Left kidney (tissue), 8 donors: ENCODE measurements around the gene ERBB4. TPM values are rescaled to one million over a fixed set of nuclear protein-coding genes. Genes with fewer than 3 reads are reported as not detected.

Experiments used
- DNase-seq: peaks from one replicate; pipeline ENCODE4 v3.0.0-alpha.2; 2013
- long read RNA-seq, 8 donors: transcript quantifications; one replicate each; lab custom pipeline, GENCODE V29; 2026
- polyA plus RNA-seq: library from polyadenylated mRNA; unstranded; fragments of 120-200 nt; gene quantifications from one replicate; pipeline ENCODE4 v1.2.1, GENCODE V29; 2013; ENCODE audit not compliant: insufficient read length

The ERBB4 gene
- 58.8 TPM for polyA plus RNA-seq
- long read RNA-seq, donor 1, partial matches to known transcripts, result 10 of 10 reads
- long read RNA-seq, donor 1, other reads (novel, unspliced or antisense), result 0 of 10 reads
- long read RNA-seq, donor 2, full-length matches to known transcripts, result 1 of 1 reads
- long read RNA-seq, donor 2, partial matches to known transcripts, result 0 of 1 reads
- long read RNA-seq, donor 2, other reads (novel, unspliced or antisense), result 0 of 1 reads
- long read RNA-seq, donor 3, result 0 reads
- long read RNA-seq, donor 4, result 0 reads
- long read RNA-seq, donor 5, full-length matches to known transcripts, result 1 of 1 reads
- long read RNA-seq, donor 5, partial matches to known transcripts, result 0 of 1 reads
- long read RNA-seq, donor 5, other reads (novel, unspliced or antisense), result 0 of 1 reads
- long read RNA-seq, donor 6, result 0 reads
- long read RNA-seq, donor 7, full-length matches to known transcripts, result 1 of 1 reads
- long read RNA-seq, donor 7, partial matches to known transcripts, result 0 of 1 reads
- long read RNA-seq, donor 7, other reads (novel, unspliced or antisense), result 0 of 1 reads
- long read RNA-seq, donor 8, result 0 reads

- DNase-seq, result peak; percentile 35
These were observed at the start of gene ERBB4 for GRCh38 chr2:212538305-212539071. Gene ERBB4 (minus strand): TSS chr2:212538802. CDS start chr2:212538530, 272 bp downstream.

GRCh38 chr2:212580117-212580516 is 41.5 kb upstream of the ERBB4 start:
- DNase-seq, result no peak

- no peak for DNase-seq
These were observed 17.7 kb upstream of the ERBB4 start for GRCh38 chr2:212556296-212556695.

GRCh38 chr2:212554233-212554632 is 15.6 kb upstream of the ERBB4 start:
- no peak for DNase-seq

- DNase-seq, result no peak
These were observed 11.3 kb upstream of the ERBB4 start for GRCh38 chr2:212549941-212550340.

GRCh38 chr2:212549463-212549862 is 10.9 kb upstream of the ERBB4 start:
- DNase-seq, result no peak

- DNase-seq, result no peak
These were observed 9.8 kb upstream of the ERBB4 start for GRCh38 chr2:212548455-212548819.

- DNase-seq, result no peak
These were observed 9.3 kb upstream of the ERBB4 start for GRCh38 chr2:212547716-212548454.

GRCh38 chr2:212546669-212547068 is 8.1 kb upstream of the ERBB4 start:
- no peak for DNase-seq

- no peak for DNase-seq
These were observed 1.7 kb upstream of the ERBB4 start for GRCh38 chr2:212540341-212540740.

- DNase-seq, result peak; percentile 69
These were observed 674 bp upstream of the ERBB4 start for GRCh38 chr2:212539072-212539880.

GRCh38 chr2:212537726-212538304 is 787 bp downstream of the ERBB4 start:
- no peak for DNase-seq

- peak; percentile 25 for DNase-seq
These were observed 1.5 kb downstream of the ERBB4 start for GRCh38 chr2:212536817-212537725.

GRCh38 chr2:212535996-212536816 is 2.4 kb downstream of the ERBB4 start:
- DNase-seq, result peak; percentile 33

GRCh38 chr2:212534336-212534735 is 4.3 kb downstream of the ERBB4 start:
- DNase-seq, result no peak

GRCh38 chr2:212532585-212532984 is 6.0 kb downstream of the ERBB4 start:
- no peak for DNase-seq

- DNase-seq, result no peak
These were observed 6.5 kb downstream of the ERBB4 start for GRCh38 chr2:212532087-212532486.

- DNase-seq, result no peak
These were observed 7.1 kb downstream of the ERBB4 start for GRCh38 chr2:212531499-212531898.

- DNase-seq, result no peak
These were observed 7.6 kb downstream of the ERBB4 start for GRCh38 chr2:212530991-212531390.
